H1 (cell line): Measurements from ENCODE around the gene DGKA. TPM values are rescaled to one million over a fixed set of nuclear protein-coding genes. Genes with fewer than 3 reads are reported as not detected.

Experiments used
- polyA plus RNA-seq, 7 experiments: library from polyadenylated mRNA; depleted of rRNA in 3 of 7; stranded (reverse) in 5 of 7; unstranded in 2 of 7; fragments of >200 nt in 5 of 7; fragments of 200-250 nt in 2 of 7; gene quantifications; 1 replicate in 5 of 7; 2 replicates in 1 of 7; 4 replicates in 1 of 7; pipeline versions ENCODE4 v1.2.1 to v1.2.3, GENCODE V29; 2011 to 2013; ENCODE audit warnings: missing spikeins in 2 of 7, mixed read lengths in 2 of 7
- total RNA-seq: library from RNA; stranded (reverse); fragmentation: NEBNext Ultra II Directional; extraction: Animal tissue kit (Norgen Biotek cat#: 25700); gene quantifications from 2 replicates; pipeline ENCODE4 v1.2.1, GENCODE V29; 2021
- TF ChIP-seq, protein P1 (sequence below), 3 experiments: IDR thresholded peaks; 1 replicate in 2 of 3; 2 replicates in 1 of 3; pipeline versions ENCODE4 v1.5.1 to v1.6.1; 2011; ENCODE audit warnings: low read length in 3 of 3, mild to moderate bottlenecking in 3 of 3, inconsistent platforms in 2 of 3, low read depth in 1 of 3, moderate library complexity in 1 of 3; ENCODE audit not compliant: insufficient read depth in 1 of 3; ENCODE audit errors: control extremely low read depth in 1 of 3

Gene DGKA
- total and polyA plus RNA-seq, 2 of the 8 experiments (the other 6 are each of a cell fraction or from before 2014, with no cell fraction given) = 15.9 to 18.0 TPM

DNA sequence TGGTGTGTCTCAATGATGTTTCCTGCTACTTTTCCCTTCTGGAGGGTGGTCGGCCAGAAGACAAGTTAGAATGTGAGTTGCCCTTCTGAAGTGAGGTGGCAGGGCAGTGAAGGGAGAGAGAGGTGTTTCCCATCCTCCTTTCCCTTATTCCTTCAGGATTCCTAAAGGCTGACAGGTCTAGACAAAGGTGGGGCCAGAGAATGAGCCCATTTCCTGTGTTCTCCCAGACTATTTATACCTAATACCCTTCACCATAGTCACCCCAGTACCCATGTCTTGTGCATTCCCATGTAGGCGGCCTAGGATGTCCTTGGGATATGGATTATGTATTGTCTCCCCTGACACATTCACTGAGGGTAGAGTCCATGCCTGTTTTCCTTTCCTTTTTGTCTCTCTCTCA lies 7.0 kb downstream of the DGKA start (continued):
- TF ChIP-seq, protein P1, sequence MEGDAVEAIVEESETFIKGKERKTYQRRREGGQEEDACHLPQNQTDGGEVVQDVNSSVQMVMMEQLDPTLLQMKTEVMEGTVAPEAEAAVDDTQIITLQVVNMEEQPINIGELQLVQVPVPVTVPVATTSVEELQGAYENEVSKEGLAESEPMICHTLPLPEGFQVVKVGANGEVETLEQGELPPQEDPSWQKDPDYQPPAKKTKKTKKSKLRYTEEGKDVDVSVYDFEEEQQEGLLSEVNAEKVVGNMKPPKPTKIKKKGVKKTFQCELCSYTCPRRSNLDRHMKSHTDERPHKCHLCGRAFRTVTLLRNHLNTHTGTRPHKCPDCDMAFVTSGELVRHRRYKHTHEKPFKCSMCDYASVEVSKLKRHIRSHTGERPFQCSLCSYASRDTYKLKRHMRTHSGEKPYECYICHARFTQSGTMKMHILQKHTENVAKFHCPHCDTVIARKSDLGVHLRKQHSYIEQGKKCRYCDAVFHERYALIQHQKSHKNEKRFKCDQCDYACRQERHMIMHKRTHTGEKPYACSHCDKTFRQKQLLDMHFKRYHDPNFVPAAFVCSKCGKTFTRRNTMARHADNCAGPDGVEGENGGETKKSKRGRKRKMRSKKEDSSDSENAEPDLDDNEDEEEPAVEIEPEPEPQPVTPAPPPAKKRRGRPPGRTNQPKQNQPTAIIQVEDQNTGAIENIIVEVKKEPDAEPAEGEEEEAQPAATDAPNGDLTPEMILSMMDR (IDR thresholded peaks at IDR 0.05; ENCODE audit: control extremely low read depth in 1 of 3, insufficient read depth in 1 of 3, low read depth in 1 of 3, low read length in 3 of 3) = no peak
